Adrenal gland (tissue), 12 donors: ENCODE measurements around the gene HCAR3. TPM values are rescaled to one million over a fixed set of nuclear protein-coding genes. Genes with fewer than 3 reads are reported as not detected.

Source experiments
- DNase-seq, 7 donors: peaks; one replicate each; pipeline ENCODE4 v3.0.0-alpha.2; 2019 to 2020
- H3K27ac ChIP-seq, 5 donors: fragments of 200-600 bp; sonication (generic) in 4 of 5; 1 replicate in 3 of 5; 2 replicates in 2 of 5; pipeline versions ENCODE4 v1.5.1 to v1.8.0; 2016 to 2020; ENCODE audit warnings: mild to moderate bottlenecking in 1 of 5
- H3K27me3 ChIP-seq: fragments of 200-600 bp; 2 replicates; pipeline ENCODE4 v1.8.0; 2021
- H3K36me3 ChIP-seq, 2 donors: fragments of 200-600 bp; replicated peaks in 1 of 2; 1 replicate in 1 of 2; 2 replicates in 1 of 2; pipeline versions ENCODE4 v1.5.1 to v1.8.0; 2018 to 2022
- H3K4me1 ChIP-seq, 2 donors: fragments of 200-600 bp; replicated peaks in 1 of 2; 1 replicate in 1 of 2; 2 replicates in 1 of 2; pipeline versions ENCODE4 v1.5.1 to v1.8.0; 2018 to 2021
- H3K4me3 ChIP-seq, 4 donors: fragments of 200-600 bp; sonication (generic) in 3 of 4; one replicate each; pipeline ENCODE4 v1.5.1; 2016 to 2018
- H3K9me3 ChIP-seq, 3 donors: fragments of 200-600 bp; sonication (generic) in 1 of 3; replicated peaks in 1 of 3; 1 replicate in 2 of 3; 2 replicates in 1 of 3; pipeline versions ENCODE4 v1.5.1 to v1.8.0; 2016 to 2021
- CTCF ChIP-seq, 6 experiments: fragments of 450-650 bp in 4 of 6; fragments of 200-600 bp in 2 of 6; sonication (generic) in 1 of 6; IDR thresholded peaks; 1 replicate in 5 of 6; 2 replicates in 1 of 6; pipeline versions ENCODE4 v1.5.1 to v1.8.0; 2016 to 2021; ENCODE audit warnings: antibody characterized with exemption in 6 of 6, mild to moderate bottlenecking in 2 of 6, moderate library complexity in 1 of 6
- POLR2A ChIP-seq, 2 donors: fragments of 450-650 bp; IDR thresholded peaks; one replicate each; pipeline ENCODE4 v1.6.1; 2017; ENCODE audit warnings: antibody characterized with exemption in 2 of 2, mild to moderate bottlenecking in 2 of 2, moderate library complexity in 1 of 2
- WGBS, 4 donors: extraction: QIAGEN DNeasy Blood & Tissue Kit in 2 of 4; methylation state at CpG; one replicate each; pipeline versions ENCODE4 v1.1.5 to v1.1.7; 2013 to 2017; 5-methylcytosine and 5-hydroxymethylcytosine counted together
- intact Hi-C, 2 donors: fragments of 100-400 bp; cut with DNase I; formaldehyde crosslinking; loops; one replicate each; pipeline versions ENCODE4 v1.14.1 to v1.15.0; 2022 to 2023
- polyA plus RNA-seq, 3 donors: library from polyadenylated mRNA; stranded (reverse); fragments of 200-250 nt in 2 of 3; fragments of 350-450 nt in 1 of 3; fragmentation: Illumina TruSeq in 1 of 3; extraction: RNeasy Lipid Tissue Mini Kit (QIAGEN cat#74804) in 1 of 3; gene quantifications; one replicate each; pipeline ENCODE4 v1.2.3, GENCODE V29; 2013 to 2014
- small RNA-seq, 2 donors: library from RNA; depleted of rRNA; stranded (forward); fragments of <200 nt; gene quantifications; one replicate each; pipeline ENCODE3, GENCODE V24; 2016
- total RNA-seq, 9 donors: library from RNA; depleted of rRNA in 4 of 9; stranded (reverse); fragments of >200 nt in 4 of 9; fragments of 120-200 nt in 1 of 9; fragmentation: NEBNext Ultra II Directional in 1 of 9; extraction: Animal tissue kit (Norgen Biotek cat#: 25700) in 1 of 9; gene quantifications; one replicate each; pipeline versions ENCODE4 v1.1.0 to v1.2.4, GENCODE V29; 2013 to 2023
- donor health status: healthy with polysubstance abuse.
- donor health status: Bipolar disorder and iron deficiency.
- donor health status: DM: yes; HTN: yes; CAD: no.
- donor health status: DM: no; HTN: no; CAD: no.
- donor health status: DM: no; HTN: no; CAD: no.
- donor health status: DM: yes; HTN: yes; CAD: no.

Gene HCAR3
- total and polyA plus RNA-seq, 12 donors = 0.11 to 0.47 (median 0.20) TPM; not detected in 8

- intact Hi-C loops = no loop called here
- no peak overlapping the region for H3K27ac ChIP-seq
- 72 to 92% (median 87%) methylated on average over 2 of the region's 2 CpGs for WGBS, 4 donors
- no peaks in the 10 kb centered on the region for H3K9me3 ChIP-seq
- peaks cover 0 to 8% of the 10 kb centered on the region in 2 donors for H3K4me1 ChIP-seq
- H3K4me3 ChIP-seq = no peak overlapping the region
- no peaks in the 10 kb centered on the region for H3K36me3 ChIP-seq
- H3K27me3 ChIP-seq = no peaks in the 10 kb centered on the region
- no peak for DNase-seq
- TF ChIP-seq POLR2A (IDR thresholded peaks at IDR 0.05) (no peak), CTCF (IDR thresholded peaks at IDR 0.05) (no peak)
These were observed 48.3 kb downstream of the HCAR3 start for GRCh38 chr12:122668268-122668667.

DNA sequence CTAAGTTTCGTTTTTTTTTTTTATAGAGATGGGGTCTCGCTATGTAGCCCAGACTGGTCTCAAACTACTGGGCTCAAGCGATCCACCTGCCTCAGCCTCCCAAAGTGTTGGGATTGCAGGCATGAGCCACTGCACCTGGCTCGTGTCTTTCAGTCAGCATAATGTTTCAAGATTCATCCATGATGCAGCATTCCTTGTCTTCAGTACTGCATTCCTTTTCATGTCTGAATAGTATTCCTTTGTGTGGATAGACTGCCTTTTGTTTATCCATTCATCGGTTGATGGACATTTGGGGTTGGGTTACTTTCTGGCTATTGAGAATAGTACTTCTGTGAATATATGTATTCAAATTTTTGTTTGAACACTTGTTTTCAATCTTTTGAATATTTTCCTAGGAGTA, 50.9 kb downstream of the HCAR3 start:
- 89 to 95% (median 91%) methylated on average over 5 of the region's 5 CpGs for WGBS, 4 donors
- Histone ChIP-seq H3K4me3 (no peak overlapping the region), H3K27me3 (no peaks in the 10 kb centered on the region), H3K27ac (no peak overlapping the region), H3K4me1 (peaks cover 0 to 8% of the 10 kb centered on the region in 2 donors), H3K9me3 (no peaks in the 10 kb centered on the region), H3K36me3 (no peaks in the 10 kb centered on the region)
- TF ChIP-seq CTCF (IDR thresholded peaks at IDR 0.05) (no peak), POLR2A (IDR thresholded peaks at IDR 0.05) (no peak)
- DNase-seq = no peak
- intact Hi-C loops = no loop called here

DNA sequence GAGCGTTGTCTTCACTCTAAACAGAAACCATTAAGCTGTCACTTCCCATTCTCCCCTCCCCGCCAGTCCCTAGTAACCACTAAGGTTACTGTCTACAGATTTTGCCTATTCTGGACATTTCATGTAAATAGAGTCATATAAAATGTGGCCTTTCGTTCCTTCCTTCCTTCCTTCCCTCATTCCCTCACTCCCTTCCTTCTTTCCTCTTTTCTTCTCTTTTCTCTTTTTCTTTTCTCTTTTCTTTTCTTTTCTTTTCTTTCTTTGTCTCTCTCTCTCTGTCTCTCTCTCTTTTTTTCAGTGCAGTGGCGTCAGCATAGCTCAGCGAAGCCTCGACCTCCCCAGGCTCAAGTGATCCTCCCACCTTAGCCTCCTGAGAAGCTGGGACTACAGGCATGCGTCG, 51.3 kb downstream of the HCAR3 start:
- DNase-seq = no peak
- no peak overlapping the region for H3K4me3 ChIP-seq
- TF ChIP-seq POLR2A (IDR thresholded peaks at IDR 0.05) (no peak), CTCF (IDR thresholded peaks at IDR 0.05) (no peak)
- H3K27ac ChIP-seq = no peak overlapping the region
- no peaks in the 10 kb centered on the region for H3K36me3 ChIP-seq
- peaks cover 0 to 8% of the 10 kb centered on the region in 2 donors for H3K4me1 ChIP-seq
- H3K27me3 ChIP-seq = no peaks in the 10 kb centered on the region
- intact Hi-C loops = no loop called here
- no peaks in the 10 kb centered on the region for H3K9me3 ChIP-seq
- 84 to 89% (median 86%) methylated on average over 8 of the region's 8 CpGs for WGBS, 4 donors

Small RNA genes lying within 50 kb of the gene (small RNA-seq; reads per million reads assigned to genes)
- 0 reads per million in 2 donors for gene AC026333.2

Other genes with a start within 250 kb of the HCAR3 start
- gene ZCCHC8, start 215.9 kb downstream of the HCAR3 start, total RNA-seq = 10 to 100 TPM; 10.7 to 30.5 (median 17.8) TPM
- gene ZCCHC8, start 215.9 kb downstream of the HCAR3 start, polyA plus RNA-seq = 10 to 100 TPM; 17.5 to 55.3 (median 39.8) TPM
- gene RSRC2, start 189.9 kb downstream of the HCAR3 start, total RNA-seq = 100 to 1,000 TPM in 1 of 9 donors, 10 to 100 TPM in 8; 25.6 to 117 (median 59.5) TPM
- gene RSRC2, start 189.9 kb downstream of the HCAR3 start, polyA plus RNA-seq = 100 to 1,000 TPM in 1 of 3 donors, 10 to 100 TPM in 2; 65.0 to 142 (median 66.0) TPM
- 10 to 100 TPM in 6 of 9 donors, 1 to 10 TPM in 3; 5.7 to 38.5 (median 11.4) TPM for gene KNTC1, start 189.6 kb downstream of the HCAR3 start, total RNA-seq
- gene KNTC1, start 189.6 kb downstream of the HCAR3 start, polyA plus RNA-seq = 10 to 100 TPM in 2 of 3 donors, 1 to 10 TPM in 1; 8.0 to 28.0 (median 21.0) TPM
- under 1 TPM in 3 of 9 donors, not detected in 6; 0.14 to 0.26 (median 0.23) TPM for gene HCAR2, start 13.5 kb downstream of the HCAR3 start, total RNA-seq
- gene HCAR2, start 13.5 kb downstream of the HCAR3 start, polyA plus RNA-seq = under 1 TPM in 2 of 3 donors, not detected in 1; 0.08 to 0.98 TPM
- under 1 TPM in 7 of 9 donors, not detected in 2; 0.07 to 0.34 (median 0.14) TPM for gene HCAR1, start 14.0 kb upstream of the HCAR3 start, total RNA-seq
- gene HCAR1, start 14.0 kb upstream of the HCAR3 start, polyA plus RNA-seq = under 1 TPM; 0.08 to 0.30 (median 0.09) TPM
- gene DENR, start 36.0 kb upstream of the HCAR3 start, total RNA-seq = 10 to 100 TPM; 16.5 to 50.4 (median 32.1) TPM
- gene DENR, start 36.0 kb upstream of the HCAR3 start, polyA plus RNA-seq = 10 to 100 TPM; 13.3 to 52.6 (median 21.9) TPM
- gene CCDC62, start 57.8 kb upstream of the HCAR3 start, total RNA-seq = under 1 TPM; 0.14 to 0.98 (median 0.42) TPM
- under 1 TPM; 0.09 to 0.17 (median 0.16) TPM for gene CCDC62, start 57.8 kb upstream of the HCAR3 start, polyA plus RNA-seq
- gene HIP1R, start 118.6 kb upstream of the HCAR3 start, total RNA-seq = 100 to 1,000 TPM in 1 of 9 donors, 10 to 100 TPM in 8; 32.2 to 107 (median 40.0) TPM
- gene HIP1R, start 118.6 kb upstream of the HCAR3 start, polyA plus RNA-seq = 10 to 100 TPM; 21.6 to 70.9 (median 57.5) TPM
- gene VPS37B, start 179.3 kb upstream of the HCAR3 start, total RNA-seq = 10 to 100 TPM; 21.8 to 46.1 (median 29.1) TPM
- gene VPS37B, start 179.3 kb upstream of the HCAR3 start, polyA plus RNA-seq = 10 to 100 TPM; 11.0 to 52.4 (median 25.7) TPM
- 1 to 10 TPM; 3.6 to 10.0 (median 6.6) TPM for gene ABCB9, start 249.7 kb upstream of the HCAR3 start, total RNA-seq
- gene ABCB9, start 249.7 kb upstream of the HCAR3 start, polyA plus RNA-seq = 1 to 10 TPM; 2.0 to 7.5 (median 3.0) TPM